H1 (cell line): Measurements from ENCODE around the gene COLEC11. TPM values are rescaled to one million over a fixed set of nuclear protein-coding genes. Genes with fewer than 3 reads are reported as not detected.

ENCODE experiments used
- BACH1 ChIP-seq: IDR thresholded peaks from 2 replicates; pipeline ENCODE4 v1.6.1; 2012; ENCODE audit warnings: low read length, improper control_type of control experiment
- FOSL1 ChIP-seq: IDR thresholded peaks from 2 replicates; pipeline ENCODE4 v1.6.1; 2011; ENCODE audit warnings: mild to moderate bottlenecking, low read depth, low read length, moderate library complexity; ENCODE audit not compliant: insufficient read depth
- MAFK ChIP-seq: IDR thresholded peaks from 2 replicates; pipeline ENCODE4 v1.6.1; 2012; ENCODE audit warnings: low read depth, mild to moderate bottlenecking, improper control_type of control experiment, low read length
- POLR2AphosphoS5 ChIP-seq: IDR thresholded peaks from 2 replicates; pipeline ENCODE4 v1.6.1; 2011; ENCODE audit warnings: low read depth, low read length
- POU5F1 ChIP-seq: IDR thresholded peaks from 2 replicates; pipeline ENCODE4 v1.6.1; 2011; ENCODE audit warnings: low read depth, mild to moderate bottlenecking, low read length, moderate library complexity
- SIX5 ChIP-seq: IDR thresholded peaks from 2 replicates; pipeline ENCODE4 v1.6.1; 2011; ENCODE audit warnings: mild to moderate bottlenecking, low read depth, low read length
- SUZ12 ChIP-seq: fragments of 200-600 bp; sonication (generic); IDR thresholded peaks from 2 replicates; pipeline ENCODE4 v1.6.1; 2012; ENCODE audit warnings: mild to moderate bottlenecking, inconsistent platforms, low read length, moderate library complexity, mixed read lengths
- TAF7 ChIP-seq: optimal IDR thresholded peaks from 2 replicates; pipeline ENCODE3; 2011; ENCODE audit warnings: low read depth, mild to moderate bottlenecking, inconsistent platforms, low read length, moderate library complexity, borderline replicate concordance
- polyA plus RNA-seq, 7 experiments: library from polyadenylated mRNA; depleted of rRNA in 3 of 7; stranded (reverse) in 5 of 7; unstranded in 2 of 7; fragments of >200 nt in 5 of 7; fragments of 200-250 nt in 2 of 7; gene quantifications; 1 replicate in 5 of 7; 2 replicates in 1 of 7; 4 replicates in 1 of 7; pipeline versions ENCODE4 v1.2.1 to v1.2.3, GENCODE V29; 2011 to 2013; ENCODE audit warnings: missing spikeins in 2 of 7, mixed read lengths in 2 of 7
- total RNA-seq: library from RNA; stranded (reverse); fragmentation: NEBNext Ultra II Directional; extraction: Animal tissue kit (Norgen Biotek cat#: 25700); gene quantifications from 2 replicates; pipeline ENCODE4 v1.2.1, GENCODE V29; 2021

The COLEC11 gene
- total and polyA plus RNA-seq, 2 of the 8 experiments (the other 6 are each of a cell fraction or from before 2014, with no cell fraction given), result 0.47 to 0.80 TPM

GRCh38 chr2:3603536-3604206 is 8.8 kb downstream of the COLEC11 start (continued):
- TF ChIP-seq SIX5 (no peak), FOSL1 (no peak), MAFK (no peak), BACH1 (no peak), POU5F1 (no peak), POLR2AphosphoS5 (no peak), SUZ12 (no peak), TAF7 (no peak)
